Neural progenitor cell (in vitro differentiated cells): Measurements from ENCODE around the gene USF2. TPM values are rescaled to one million over a fixed set of nuclear protein-coding genes. Genes with fewer than 3 reads are reported as not detected.
A peak's percentile ranks its signal among the peaks of the same experiment; 100 is the strongest.

Experiments used
- DNase-seq: peaks from one replicate; pipeline ENCODE4 v3.0.0-alpha.2; 2016; ENCODE audit warnings: low spot score
- H2AFZ ChIP-seq: fragments of 200-600 bp; sonication (generic); replicated peaks from 2 replicates; pipeline ENCODE4 v1.6.1; 2016; ENCODE audit warnings: antibody characterized with exemption
- H3F3A ChIP-seq: fragments of 200-600 bp; sonication (generic); 2 replicates; pipeline ENCODE4 v1.6.1; 2016; ENCODE audit warnings: antibody characterized with exemption, low read depth
- H3K27ac ChIP-seq: fragments of 200-600 bp; sonication (generic); 2 replicates; pipeline ENCODE4 v1.5.1; 2016; ENCODE audit warnings: mild to moderate bottlenecking
- H3K27me3 ChIP-seq: fragments of 200-600 bp; sonication (generic); 2 replicates; pipeline ENCODE4 v1.6.1; 2016; ENCODE audit warnings: mild to moderate bottlenecking, moderate library complexity
- H3K36me3 ChIP-seq: fragments of 200-600 bp; sonication (generic); 2 replicates; pipeline ENCODE4 v1.5.1; 2016
- H3K4me1 ChIP-seq: fragments of 200-600 bp; sonication (generic); 2 replicates; pipeline ENCODE4 v1.6.1; 2016; ENCODE audit warnings: mixed run types
- H3K4me2 ChIP-seq: fragments of 200-600 bp; sonication (generic); 2 replicates; pipeline ENCODE4 v1.6.1; 2016
- H3K4me3 ChIP-seq: fragments of 200-600 bp; sonication (generic); 2 replicates; pipeline ENCODE4 v1.5.1; 2016
- H3K79me2 ChIP-seq: fragments of 200-600 bp; sonication (generic); 2 replicates; pipeline ENCODE4 v1.6.1; 2016; ENCODE audit warnings: low read depth
- H3K9ac ChIP-seq: fragments of 200-600 bp; sonication (generic); 2 replicates; pipeline ENCODE4 v1.6.1; 2016
- H3K9me3 ChIP-seq: fragments of 200-600 bp; sonication (generic); 2 replicates; pipeline ENCODE4 v1.5.1; 2016; ENCODE audit warnings: low read depth
- H4K20me1 ChIP-seq: fragments of 200-600 bp; sonication (generic); 2 replicates; pipeline ENCODE4 v1.6.1; 2016; ENCODE audit warnings: low read depth
- H3K27ac Mint-ChIP-seq: 3 replicates; pipeline ENCODE4 v1.8.0; 2021; ENCODE audit warnings: mixed read lengths
- H3K27me3 Mint-ChIP-seq: 2 replicates; pipeline ENCODE4 v1.8.0; 2022; ENCODE audit warnings: low read depth, mild to moderate bottlenecking, inconsistent platforms, moderate library complexity, mixed read lengths; ENCODE audit not compliant: insufficient read depth
- H3K36me3 Mint-ChIP-seq: 3 replicates; pipeline ENCODE4 v1.8.0; 2021; ENCODE audit warnings: mixed read lengths
- H3K4me1 Mint-ChIP-seq: 3 replicates; pipeline ENCODE4 v1.8.0; 2021; ENCODE audit warnings: mixed read lengths
- H3K4me3 Mint-ChIP-seq: 3 replicates; pipeline ENCODE4 v1.8.0; 2021; ENCODE audit warnings: mild to moderate bottlenecking, moderate library complexity, mixed read lengths
- H3K9me3 Mint-ChIP-seq: 3 replicates; pipeline ENCODE4 v1.8.0; 2020; ENCODE audit warnings: mixed read lengths
- EZH2 ChIP-seq: fragments of 200-600 bp; sonication (generic); IDR thresholded peaks from 2 replicates; pipeline ENCODE4 v1.6.1; 2017; ENCODE audit warnings: antibody characterized with exemption, mild to moderate bottlenecking, moderate library complexity
- EZH2phosphoT487 ChIP-seq: fragments of 200-600 bp; sonication (generic); IDR thresholded peaks from 2 replicates; pipeline ENCODE4 v1.6.1; 2017; ENCODE audit warnings: antibody characterized with exemption
- total RNA-seq: library from RNA; depleted of rRNA; stranded (reverse); fragments of >200 nt; gene quantifications from 2 replicates; pipeline ENCODE4 v1.2.3, GENCODE V29; 2015; ENCODE audit warnings: low replicate concordance
- TF ChIP-seq, protein P1 (sequence below): fragments of 200-600 bp; sonication (generic); IDR thresholded peaks from 2 replicates; pipeline ENCODE4 v1.5.1; 2017; ENCODE audit warnings: antibody characterized with exemption, mild to moderate bottlenecking

Gene USF2
- total RNA-seq, 1 donor from 2014 or later, result 46.8 TPM

DNA sequence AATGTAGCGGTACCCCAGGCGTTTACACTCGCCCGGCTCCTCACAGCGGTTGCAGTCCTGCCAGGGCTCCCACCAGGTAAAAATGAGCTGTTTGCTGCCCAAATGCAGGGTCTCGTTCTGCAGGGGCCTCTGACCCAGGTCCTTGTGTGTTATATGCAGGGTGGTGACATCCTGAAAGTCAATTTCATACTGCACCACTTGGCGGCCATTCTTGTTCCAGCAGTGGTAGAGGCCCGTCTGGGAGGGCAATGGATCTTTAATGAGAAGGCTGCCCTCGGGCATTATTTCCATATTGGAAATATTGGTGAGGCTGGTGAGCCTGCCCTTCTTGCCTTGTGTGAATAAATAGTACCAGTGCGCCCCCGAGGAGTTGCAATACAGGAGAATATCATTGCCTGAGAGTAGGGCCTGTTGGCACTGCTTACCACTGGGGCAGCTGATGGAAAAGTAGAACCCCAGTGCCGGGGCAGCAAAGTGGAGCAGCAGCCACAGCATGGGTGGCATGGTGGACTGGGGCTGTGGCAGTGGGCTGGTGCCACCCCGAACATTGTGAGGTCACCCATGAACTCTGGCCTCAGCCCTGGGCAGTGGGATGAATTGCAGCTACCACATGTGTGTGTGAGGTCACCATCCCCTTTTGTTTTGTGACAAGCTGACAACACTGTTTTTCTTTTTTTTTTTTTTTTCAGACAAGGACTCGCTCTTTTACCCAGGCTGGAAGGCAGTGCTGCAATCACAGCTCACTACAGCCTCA is 40.4 kb upstream of the USF2 start, which contains the start of gene FAM187B:
Gene FAM187B, minus strand, starts transcription at position 563 of the 754 bp plus-strand sequence. Its CDS starts 59 bp downstream, at position 504.
- Histone ChIP-seq H3K9me3 (no peaks in the 10 kb centered on the region), H3K4me3 (no peak within 1 kb of the TSS), H3F3A (no peaks in the 10 kb centered on the region), H4K20me1 (no peaks in the 10 kb centered on the region), H3K79me2 (no peaks in the 10 kb centered on the region), H3K4me1 (no peaks in the 10 kb centered on the region), H3K4me2 (no peak within 1 kb of the TSS), H2AFZ (no peak within 1 kb of the TSS), H3K27ac (no peak within 1 kb of the TSS), H3K9ac (no peak within 1 kb of the TSS), H3K36me3 (no peaks in the 10 kb centered on the region), H3K27me3 (no peaks in the 10 kb centered on the region)
- Mint-ChIP-seq H3K9me3 (no peaks in the 10 kb centered on the region), H3K4me1 (no peaks in the 10 kb centered on the region), H3K27me3 (peaks cover 3% of the 10 kb centered on the region), H3K4me3 (no peak within 1 kb of the TSS), H3K27ac (peak within 1 kb of the TSS; percentile 40), H3K36me3 (no peaks in the 10 kb centered on the region)
- DNase-seq, result no peak
- TF ChIP-seq, protein P1, sequence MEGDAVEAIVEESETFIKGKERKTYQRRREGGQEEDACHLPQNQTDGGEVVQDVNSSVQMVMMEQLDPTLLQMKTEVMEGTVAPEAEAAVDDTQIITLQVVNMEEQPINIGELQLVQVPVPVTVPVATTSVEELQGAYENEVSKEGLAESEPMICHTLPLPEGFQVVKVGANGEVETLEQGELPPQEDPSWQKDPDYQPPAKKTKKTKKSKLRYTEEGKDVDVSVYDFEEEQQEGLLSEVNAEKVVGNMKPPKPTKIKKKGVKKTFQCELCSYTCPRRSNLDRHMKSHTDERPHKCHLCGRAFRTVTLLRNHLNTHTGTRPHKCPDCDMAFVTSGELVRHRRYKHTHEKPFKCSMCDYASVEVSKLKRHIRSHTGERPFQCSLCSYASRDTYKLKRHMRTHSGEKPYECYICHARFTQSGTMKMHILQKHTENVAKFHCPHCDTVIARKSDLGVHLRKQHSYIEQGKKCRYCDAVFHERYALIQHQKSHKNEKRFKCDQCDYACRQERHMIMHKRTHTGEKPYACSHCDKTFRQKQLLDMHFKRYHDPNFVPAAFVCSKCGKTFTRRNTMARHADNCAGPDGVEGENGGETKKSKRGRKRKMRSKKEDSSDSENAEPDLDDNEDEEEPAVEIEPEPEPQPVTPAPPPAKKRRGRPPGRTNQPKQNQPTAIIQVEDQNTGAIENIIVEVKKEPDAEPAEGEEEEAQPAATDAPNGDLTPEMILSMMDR, result no peak
- no peak for TF ChIP-seq EZH2phosphoT487
- TF ChIP-seq EZH2, result no peak

GRCh38 chr19:35229601-35230000 is 39.2 kb upstream of the USF2 start:
- H3K4me2 ChIP-seq, result no peak overlapping the region
- H3K9me3 ChIP-seq, result no peaks in the 10 kb centered on the region
- Mint-ChIP-seq H3K27me3 (peaks cover 3% of the 10 kb centered on the region), H3K4me1 (no peaks in the 10 kb centered on the region), H3K27ac (peak overlapping the region; percentile 40), H3K9me3 (no peaks in the 10 kb centered on the region), H3K36me3 (no peaks in the 10 kb centered on the region), H3K4me3 (no peak overlapping the region)
- H4K20me1 ChIP-seq, result no peaks in the 10 kb centered on the region
- no peaks in the 10 kb centered on the region for H3K27me3 ChIP-seq
- H2AFZ ChIP-seq, result no peak overlapping the region
- H3K79me2 ChIP-seq, result no peaks in the 10 kb centered on the region
- no peak for DNase-seq
- H3K4me1 ChIP-seq, result no peaks in the 10 kb centered on the region
- TF ChIP-seq EZH2phosphoT487 (no peak), EZH2 (no peak)
- TF ChIP-seq, protein P1, result no peak
- no peak overlapping the region for H3K9ac ChIP-seq
- H3K27ac ChIP-seq, result no peak overlapping the region
- no peaks in the 10 kb centered on the region for H3K36me3 ChIP-seq
- H3F3A ChIP-seq, result no peaks in the 10 kb centered on the region
- no peak overlapping the region for H3K4me3 ChIP-seq

DNA sequence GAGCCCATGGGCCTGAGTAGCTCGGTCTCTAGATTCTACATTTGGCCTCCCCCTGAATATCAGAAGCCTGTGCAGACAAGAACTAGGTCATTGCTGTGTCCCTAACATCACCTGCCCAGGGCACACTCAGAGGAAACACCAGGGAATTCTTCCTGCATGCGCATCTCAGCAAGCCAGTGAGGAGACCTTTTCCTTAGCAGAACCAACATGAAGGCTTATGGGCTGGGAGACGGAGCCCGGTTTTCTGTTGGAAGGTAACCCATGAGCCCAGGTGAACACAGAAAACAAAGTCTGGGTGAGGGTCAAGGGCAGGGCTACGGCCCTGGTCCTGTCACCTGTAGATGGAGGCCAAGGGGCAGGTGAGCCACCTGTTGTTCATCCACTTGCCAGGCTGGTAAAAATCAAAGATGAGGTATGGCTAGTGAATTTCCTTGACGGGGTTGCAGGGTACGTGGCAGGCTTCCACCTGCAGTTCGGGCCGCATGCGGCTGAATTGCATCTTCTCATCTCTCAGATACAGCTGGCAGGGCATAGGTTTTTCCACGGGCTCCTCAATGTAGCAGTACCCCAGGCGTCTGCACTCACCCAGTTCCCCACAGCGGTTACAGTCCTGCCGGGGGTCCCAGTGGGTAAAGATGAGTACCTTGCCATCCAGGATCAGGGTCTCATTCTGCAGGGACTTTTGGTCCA is 36.7 kb upstream of the USF2 start:
- no peak overlapping the region for H2AFZ ChIP-seq
- no peak for TF ChIP-seq EZH2phosphoT487
- TF ChIP-seq EZH2, result no peak
- TF ChIP-seq, protein P1, result no peak
- Mint-ChIP-seq H3K27me3 (peaks cover 3% of the 10 kb centered on the region), H3K4me3 (no peak overlapping the region), H3K27ac (no peak overlapping the region), H3K9me3 (peaks cover 5% of the 10 kb centered on the region), H3K36me3 (no peaks in the 10 kb centered on the region), H3K4me1 (no peaks in the 10 kb centered on the region)
- H3K9me3 ChIP-seq, result no peaks in the 10 kb centered on the region
- H4K20me1 ChIP-seq, result no peaks in the 10 kb centered on the region
- no peak for DNase-seq
- H3K9ac ChIP-seq, result no peak overlapping the region
- no peaks in the 10 kb centered on the region for H3F3A ChIP-seq
- no peaks in the 10 kb centered on the region for H3K36me3 ChIP-seq
- no peak overlapping the region for H3K4me2 ChIP-seq
- H3K27me3 ChIP-seq, result no peaks in the 10 kb centered on the region
- H3K4me3 ChIP-seq, result no peak overlapping the region
- no peaks in the 10 kb centered on the region for H3K79me2 ChIP-seq
- no peak overlapping the region for H3K27ac ChIP-seq
- H3K4me1 ChIP-seq, result no peaks in the 10 kb centered on the region
